NCI-H187 treated with DMSO at 0.1 percent for 48 hours (cell line): ENCODE measurements around the gene SHPK.

Experiments
- DNase-seq: peaks from one replicate; lab custom pipeline; 2025; lab: John Stamatoyannopoulos, UW

SHPK gene

GRCh38 chr17:3636154-3636907 is at the start of gene SHPK, which contains the start of gene CTNS:
TSS of gene SHPK (minus strand) at chr17:3636250. CDS start at chr17:3636219, 31 bp downstream.
TSS of gene CTNS (plus strand) at chr17:3636760. CDS start at chr17:3640207, 3,447 bp downstream.
- DNase-seq: peak; percentile 47

- no peak for DNase-seq
Observed at GRCh38 chr17:3685174-3685573, 49.1 kb upstream of the SHPK start.

GRCh38 chr17:3683054-3683511 is 47.0 kb upstream of the SHPK start:
- no peak for DNase-seq

GRCh38 chr17:3682033-3682432 is 46.0 kb upstream of the SHPK start:
- no peak for DNase-seq

GRCh38 chr17:3681565-3681964 is 45.5 kb upstream of the SHPK start:
- DNase-seq: no peak

- no peak for DNase-seq
Observed at GRCh38 chr17:3681057-3681456, 45.0 kb upstream of the SHPK start.

- no peak for DNase-seq
Observed at GRCh38 chr17:3679531-3680126, 43.6 kb upstream of the SHPK start.

GRCh38 chr17:3678821-3679530 is 42.9 kb upstream of the SHPK start:
- no peak for DNase-seq

GRCh38 chr17:3678095-3678820 is 42.2 kb upstream of the SHPK start:
- DNase-seq: no peak

- DNase-seq: no peak
Observed at GRCh38 chr17:3675886-3676285, 39.8 kb upstream of the SHPK start.

GRCh38 chr17:3672571-3672970 is 36.5 kb upstream of the SHPK start:
- no peak for DNase-seq

- DNase-seq: no peak
Observed at GRCh38 chr17:3669548-3669947, 33.5 kb upstream of the SHPK start.

GRCh38 chr17:3669085-3669347 is 33.0 kb upstream of the SHPK start:
- no peak for DNase-seq

- peak; percentile 49 for DNase-seq
Observed at GRCh38 chr17:3668279-3669084, 32.4 kb upstream of the SHPK start, which contains the start of the genes EMC6 and TAX1BP3. TSS of gene EMC6 (plus strand) at chr17:3668812. CDS start at chr17:3669147, 335 bp downstream. TSS of gene TAX1BP3 (minus strand) at chr17:3668578. CDS start at chr17:3668526, 52 bp downstream.

- no peak for DNase-seq
Observed at GRCh38 chr17:3667366-3668278, 31.6 kb upstream of the SHPK start.

GRCh38 chr17:3666516-3666915 is 30.5 kb upstream of the SHPK start:
- no peak for DNase-seq

- no peak for DNase-seq
Observed at GRCh38 chr17:3665834-3666233, 29.8 kb upstream of the SHPK start.

- no peak for DNase-seq
Observed at GRCh38 chr17:3663102-3664011, 27.3 kb upstream of the SHPK start.

GRCh38 chr17:3660311-3660891 is 24.4 kb upstream of the SHPK start:
- DNase-seq: no peak
